CD4-positive, alpha-beta T cell treated with Interleukin-12 subunit alpha and Interleukin-12 subunit beta, for 1 hour (primary cell): ENCODE results near the gene XXYLT1.

Experiments
- DNase-seq: peaks from one replicate; pipeline ENCODE4 v3.0.0-alpha.2; 2020

The XXYLT1 gene

GRCh38 chr3:195265363-195265976 lies 5.5 kb downstream of the XXYLT1 start:
- no peak for DNase-seq

- DNase-seq = no peak
Measured at GRCh38 chr3:195263925-195264600, 6.9 kb downstream of the XXYLT1 start.

GRCh38 chr3:195263193-195263924 lies 7.6 kb downstream of the XXYLT1 start:
- DNase-seq = no peak

DNA sequence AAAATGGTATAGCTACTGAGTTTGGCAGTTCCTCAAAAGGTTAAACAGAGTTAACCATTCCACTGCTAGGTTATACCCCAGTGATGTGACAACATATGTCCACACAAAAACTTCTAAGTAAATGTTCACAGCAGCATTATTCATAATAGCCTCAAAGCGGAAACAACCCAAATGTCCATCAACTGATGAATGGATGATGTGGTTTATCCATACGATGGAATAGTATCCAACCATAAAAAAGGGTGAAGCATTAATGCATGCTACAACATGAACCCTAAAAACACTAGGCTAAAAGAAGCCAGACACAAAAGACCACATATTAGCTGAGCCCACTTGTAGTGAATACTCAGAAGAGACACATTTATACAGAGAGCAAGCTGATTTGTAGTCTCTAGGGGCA lies 9.0 kb downstream of the XXYLT1 start:
- DNase-seq = no peak

GRCh38 chr3:195260280-195260905 lies 10.6 kb downstream of the XXYLT1 start:
- peak; percentile 41 for DNase-seq

- DNase-seq = peak; percentile 94
Measured at GRCh38 chr3:195259475-195260279, 11.3 kb downstream of the XXYLT1 start.

GRCh38 chr3:195259154-195259474 lies 11.8 kb downstream of the XXYLT1 start:
- DNase-seq = no peak

DNA sequence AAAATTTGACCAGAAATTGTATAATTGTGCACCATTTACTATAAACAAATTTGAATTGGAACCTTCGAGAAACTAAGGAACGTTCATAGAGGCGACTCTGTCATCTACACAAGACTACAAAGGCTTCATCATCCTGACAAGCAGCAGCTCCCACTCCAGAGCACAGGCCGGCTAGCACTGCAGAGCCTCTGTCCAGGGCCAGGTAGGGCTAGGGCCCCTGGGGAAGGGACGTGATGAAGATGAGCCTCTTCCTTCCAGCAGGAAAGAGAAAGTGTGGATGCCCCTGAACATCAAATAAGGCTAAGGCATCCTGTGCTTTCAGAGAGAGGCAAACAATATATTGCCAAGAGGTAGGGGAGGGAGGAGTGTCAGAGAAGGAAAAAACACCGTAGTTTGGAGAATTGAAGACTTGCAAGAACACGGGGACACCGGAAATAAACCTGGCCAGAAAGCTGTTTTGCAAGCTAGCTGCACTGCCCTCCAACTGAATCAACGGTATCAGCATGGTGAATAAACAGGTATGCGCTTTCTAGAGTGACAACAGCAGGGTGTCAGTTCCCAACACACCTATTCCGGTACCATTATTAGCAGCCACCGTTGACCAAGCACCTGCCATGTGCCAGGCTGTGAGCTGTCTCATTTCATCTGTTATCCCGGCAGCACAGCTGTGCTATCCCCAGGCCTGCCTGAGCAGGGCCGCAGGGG lies 12.4 kb downstream of the XXYLT1 start:
- peak; percentile 23 for DNase-seq

- no peak for DNase-seq
Measured at GRCh38 chr3:195257454-195258448, 13.2 kb downstream of the XXYLT1 start.

GRCh38 chr3:195256639-195257453 lies 14.1 kb downstream of the XXYLT1 start:
- DNase-seq = no peak

GRCh38 chr3:195255571-195256501 lies 15.1 kb downstream of the XXYLT1 start:
- no peak for DNase-seq

- DNase-seq = no peak
Measured at GRCh38 chr3:195255176-195255500, 15.8 kb downstream of the XXYLT1 start.

GRCh38 chr3:195254454-195255175 lies 16.3 kb downstream of the XXYLT1 start:
- no peak for DNase-seq

DNA sequence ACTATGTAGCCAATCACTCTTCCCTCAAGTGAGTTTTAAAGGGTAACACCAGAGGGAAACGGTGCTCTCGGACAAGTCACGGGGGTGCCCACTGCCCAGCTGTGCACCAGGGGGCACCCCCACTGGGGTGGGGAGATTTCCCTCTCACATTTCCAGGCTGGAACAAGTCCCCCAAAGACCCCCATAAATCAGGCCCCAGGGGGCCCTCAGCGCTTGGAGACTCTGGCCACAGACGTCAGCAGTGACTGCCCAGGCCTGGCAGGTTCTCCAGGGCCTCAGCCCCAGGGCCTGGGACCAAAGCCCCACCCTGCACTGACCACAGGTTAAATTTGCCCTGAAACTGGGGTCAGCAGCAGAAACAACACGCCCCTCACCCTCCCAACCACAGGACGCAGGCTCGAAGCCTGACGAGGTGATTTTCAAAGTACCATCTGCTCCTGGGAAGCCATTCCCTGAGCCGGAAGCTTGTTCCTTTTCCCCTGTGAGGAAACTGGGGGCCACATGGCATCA lies 17.0 kb downstream of the XXYLT1 start:
- DNase-seq = no peak

GRCh38 chr3:195251336-195252065 lies 19.5 kb downstream of the XXYLT1 start:
- no peak for DNase-seq

GRCh38 chr3:195250473-195251251 lies 20.3 kb downstream of the XXYLT1 start:
- DNase-seq = no peak
